ENCODE measurements around the gene CREBBP.

CREBBP gene

DNA sequence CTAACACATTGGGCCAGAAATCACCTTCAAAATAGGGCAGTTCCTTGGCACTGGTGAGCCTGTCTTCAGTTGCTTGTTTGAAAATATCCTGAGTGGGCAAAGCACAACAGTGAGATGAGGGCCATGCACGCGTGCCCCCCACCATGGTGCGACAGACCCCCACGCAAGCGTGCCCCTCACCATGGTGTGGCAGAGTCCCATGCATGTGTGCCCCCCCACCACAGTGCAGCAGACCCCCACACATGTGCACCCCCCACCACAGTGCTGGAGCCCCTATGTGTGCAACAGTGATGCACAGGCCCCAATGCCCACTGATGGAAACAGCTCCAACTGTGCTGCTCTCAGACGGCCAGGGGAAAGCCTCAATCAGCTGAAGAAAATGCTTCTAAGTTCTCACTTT is 144.4 kb downstream of the CREBBP start:
- no peak for DNase-seq (ENCODE audit: low read depth)

DNA sequence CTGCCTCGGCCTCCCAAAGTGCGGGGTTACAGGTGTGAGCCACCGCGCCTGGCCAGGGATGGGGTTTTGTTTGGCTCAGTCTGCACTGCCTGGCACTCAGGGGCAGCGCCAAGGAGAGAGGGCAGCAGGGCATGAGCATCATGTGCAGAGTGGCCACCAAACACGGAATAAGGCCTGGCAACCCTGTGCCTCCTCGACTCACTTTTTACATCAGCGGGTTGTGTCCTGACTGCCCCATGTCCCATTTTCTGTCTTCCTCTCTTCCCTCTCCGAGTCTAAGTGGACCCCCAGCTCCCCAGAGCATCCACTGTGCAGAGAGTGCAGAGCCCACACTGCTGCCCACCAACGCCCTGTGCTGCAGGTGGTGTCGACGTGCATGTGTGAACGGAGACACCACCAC is 145.0 kb downstream of the CREBBP start:
- DNase-seq (ENCODE audit: low read depth) = no peak

DNA sequence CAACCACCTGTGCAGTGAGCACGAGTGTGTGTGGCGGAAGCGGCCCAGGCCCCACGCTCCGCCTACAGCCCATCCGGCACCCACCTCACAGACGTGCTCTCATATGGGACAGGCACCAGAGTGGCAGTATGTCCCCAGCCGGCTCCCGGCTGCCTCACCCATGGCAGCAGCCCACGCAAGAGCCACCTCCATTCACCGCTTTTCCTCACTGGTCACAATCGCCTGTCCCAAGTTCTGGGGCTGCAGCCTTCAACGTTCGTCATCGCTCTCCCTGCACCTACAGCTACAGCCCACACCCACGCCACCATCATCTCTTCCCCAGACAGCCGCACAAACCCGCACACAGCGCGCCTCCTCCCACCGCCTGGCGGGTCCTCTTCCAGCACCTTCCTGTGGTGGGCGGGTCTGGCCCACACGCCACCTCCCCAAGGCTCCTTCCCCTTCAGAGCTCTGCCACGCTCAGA is 145.7 kb downstream of the CREBBP start:
- DNase-seq (ENCODE audit: low read depth) = no peak

DNA sequence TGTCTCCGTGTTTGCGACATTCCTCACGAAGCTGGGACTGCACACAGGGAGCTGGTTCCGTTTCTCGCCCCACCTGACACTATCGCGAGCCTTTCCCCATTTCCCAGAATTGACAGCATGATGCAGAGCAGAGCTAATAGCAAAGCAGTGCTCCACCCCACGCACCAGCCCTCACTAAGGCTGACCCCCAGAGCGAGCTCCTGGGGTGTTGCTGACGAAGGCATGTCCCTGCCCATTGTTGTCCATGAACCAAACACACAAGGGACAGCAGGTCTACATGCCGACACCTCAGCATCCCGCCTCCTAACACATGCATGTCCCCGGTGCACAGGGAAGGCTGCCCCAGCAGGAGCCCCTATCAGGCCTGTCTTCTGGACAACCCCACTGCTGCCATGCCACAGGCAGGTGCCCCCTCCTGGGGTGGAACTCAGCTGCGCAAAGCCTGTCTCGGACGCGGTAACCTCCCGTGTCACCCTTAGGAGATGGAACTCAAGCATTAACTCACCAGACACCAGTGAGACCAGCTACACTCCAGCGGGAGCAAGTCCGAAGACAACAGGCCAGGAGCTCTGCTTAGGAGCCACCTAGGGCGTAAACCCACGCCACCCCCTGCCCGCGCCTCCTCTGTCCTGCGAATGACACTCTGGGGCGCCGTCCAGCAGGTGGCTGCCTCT is 146.3 kb downstream of the CREBBP start:
- no peak for DNase-seq (ENCODE audit: low read depth)

DNA sequence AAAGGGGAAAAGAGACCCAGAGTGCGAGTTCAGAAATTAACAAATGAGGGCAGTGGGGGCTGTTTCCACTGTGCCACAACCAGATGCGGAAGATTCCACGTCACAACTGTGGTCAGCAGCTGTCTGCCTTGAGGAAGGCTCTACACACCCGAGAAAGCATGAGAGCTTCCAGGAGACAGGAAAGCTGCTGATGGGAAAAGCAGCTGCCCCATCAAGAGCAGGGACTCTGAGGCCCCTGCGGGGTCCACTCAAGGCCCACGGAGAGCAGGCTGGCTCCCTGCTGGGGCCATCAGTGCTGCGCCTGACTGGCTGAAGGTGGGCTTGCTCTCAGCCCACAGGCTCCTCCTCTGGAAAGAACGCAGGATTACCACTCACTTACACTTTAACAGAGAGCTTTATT is 148.3 kb downstream of the CREBBP start:
- DNase-seq (ENCODE audit: low read depth) = no peak

DNA sequence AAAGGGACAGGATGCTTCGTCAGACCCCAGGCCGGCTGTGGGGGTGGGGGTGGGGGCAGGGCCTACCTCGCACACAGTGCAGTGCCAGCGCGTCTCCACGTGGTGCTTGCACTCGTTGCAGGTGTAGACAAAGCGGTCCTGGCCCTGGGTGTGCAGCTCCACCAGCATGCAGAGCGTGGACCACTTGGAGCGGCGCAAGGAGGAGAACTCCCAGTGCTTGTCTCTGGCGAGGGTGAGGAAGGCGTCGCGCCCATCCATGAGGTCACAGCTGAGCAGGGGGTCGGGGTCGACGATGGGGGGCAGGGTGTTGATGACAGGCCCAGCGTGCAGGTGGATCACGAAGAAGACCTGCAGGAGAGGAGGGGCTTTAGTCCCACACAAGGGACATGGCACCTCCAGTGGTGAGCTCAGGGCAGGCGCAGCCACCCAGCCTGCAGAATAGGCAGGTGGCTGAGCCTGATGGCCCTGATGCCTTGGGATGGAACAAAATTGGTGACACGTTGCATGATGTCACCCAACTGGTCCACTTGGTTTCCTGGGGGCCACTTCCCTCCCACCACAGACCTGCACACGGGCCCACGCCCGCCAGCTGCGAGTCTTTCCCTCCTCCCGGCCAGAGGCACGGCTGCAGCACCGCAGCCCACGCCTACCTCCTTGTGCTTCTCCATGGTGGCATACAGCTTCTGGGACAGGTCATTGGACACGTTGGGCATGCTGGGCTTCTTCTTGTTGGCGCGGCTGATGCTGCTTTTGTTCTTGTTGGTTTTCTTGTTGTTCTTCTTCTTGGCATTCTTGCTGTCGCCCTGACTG is 149.2 kb downstream of the CREBBP start:
- no peak for DNase-seq (ENCODE audit: low read depth)

DNA sequence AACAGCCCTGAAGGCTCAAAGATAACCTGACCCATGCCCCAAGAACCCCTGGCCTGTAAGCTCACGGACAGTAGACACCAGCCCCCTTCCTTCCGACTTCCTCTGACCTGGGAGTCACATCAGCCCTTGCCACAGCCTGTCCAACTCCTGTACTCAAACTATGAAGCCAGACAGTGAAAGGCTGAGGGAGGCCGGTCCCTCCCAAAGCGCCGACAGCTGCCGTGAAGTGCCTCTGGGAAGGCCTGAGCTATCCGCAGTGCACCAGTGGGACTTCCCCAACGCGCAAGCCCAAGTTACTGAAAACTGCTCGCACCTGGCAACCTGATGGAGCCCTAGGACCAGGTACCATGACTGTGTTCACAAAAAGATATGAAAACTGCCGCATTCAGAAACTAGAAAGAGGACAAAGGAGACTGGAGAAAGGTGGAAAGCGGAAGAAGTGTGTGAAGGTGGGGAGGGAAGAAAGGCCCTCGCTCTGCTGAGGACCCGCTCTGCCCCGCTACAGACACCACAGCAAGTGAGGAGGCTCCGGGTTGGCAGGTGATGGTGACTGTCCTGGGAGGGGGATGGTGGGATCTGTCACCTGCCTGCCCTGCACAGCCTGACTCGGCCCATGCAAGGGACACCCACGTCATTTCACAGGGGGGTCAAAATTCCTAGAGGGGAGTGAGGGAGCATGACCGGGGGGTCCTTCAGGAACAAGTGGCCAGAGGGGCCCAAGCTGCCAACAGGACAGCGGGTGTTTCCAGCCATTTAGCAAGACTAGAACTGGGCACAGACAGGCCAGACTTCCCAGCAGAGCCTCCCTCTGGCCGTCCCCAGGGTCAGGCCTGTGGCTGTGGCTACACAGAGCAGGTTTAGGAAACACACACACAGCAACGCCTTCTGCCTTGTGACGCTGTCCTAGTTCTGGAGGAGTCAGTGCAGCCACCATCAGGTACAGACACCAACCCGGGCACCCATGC is 150.1 kb downstream of the CREBBP start:
- DNase-seq (ENCODE audit: low read depth) = no peak

DNA sequence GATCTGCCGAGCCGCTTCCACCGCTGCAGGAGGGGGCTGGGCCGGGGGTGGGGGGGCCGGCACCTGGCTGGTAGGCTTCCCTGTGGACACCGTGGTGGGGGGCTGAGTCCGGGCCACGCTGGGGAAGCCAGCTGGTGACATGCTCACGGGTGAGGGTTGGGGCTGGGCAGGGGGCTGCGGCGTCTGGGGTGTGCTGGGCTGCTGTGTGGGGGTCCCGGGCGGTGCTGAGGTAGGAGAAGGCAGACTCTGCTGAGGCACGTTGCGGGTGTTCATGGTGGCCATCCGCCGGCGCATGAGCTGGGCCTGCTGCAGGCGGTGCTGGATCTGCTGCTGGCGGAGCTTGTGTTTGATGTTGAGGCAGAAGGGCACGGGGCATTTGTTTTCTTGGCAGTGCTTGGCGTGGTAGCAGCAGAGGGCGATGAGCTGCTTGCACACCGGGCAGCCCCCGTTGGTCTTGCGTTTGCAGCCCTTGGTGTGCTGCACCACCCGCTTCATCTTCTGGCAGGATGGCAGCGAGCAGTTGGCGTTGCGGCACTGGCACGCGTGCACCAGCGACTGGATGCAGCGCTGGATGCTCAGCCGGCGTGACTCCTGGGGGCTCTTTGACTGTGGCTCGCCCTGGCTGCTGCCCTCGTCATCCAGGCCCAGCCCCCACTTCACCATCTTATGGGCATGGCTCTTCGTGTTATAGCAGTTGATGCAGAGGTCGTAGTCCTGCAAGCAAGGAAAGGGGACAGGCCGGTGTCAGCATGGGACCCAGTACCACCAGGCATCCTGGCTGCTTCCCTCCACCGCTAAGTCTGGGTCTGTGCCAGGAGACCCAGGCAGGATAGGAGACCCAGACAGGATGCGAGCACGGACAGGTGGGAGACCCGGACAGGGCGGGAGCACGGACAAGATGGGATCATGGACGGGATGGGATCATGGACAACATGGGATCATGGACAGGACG is 151.1 kb downstream of the CREBBP start:
- no peak for DNase-seq (ENCODE audit: low read depth)

DNA sequence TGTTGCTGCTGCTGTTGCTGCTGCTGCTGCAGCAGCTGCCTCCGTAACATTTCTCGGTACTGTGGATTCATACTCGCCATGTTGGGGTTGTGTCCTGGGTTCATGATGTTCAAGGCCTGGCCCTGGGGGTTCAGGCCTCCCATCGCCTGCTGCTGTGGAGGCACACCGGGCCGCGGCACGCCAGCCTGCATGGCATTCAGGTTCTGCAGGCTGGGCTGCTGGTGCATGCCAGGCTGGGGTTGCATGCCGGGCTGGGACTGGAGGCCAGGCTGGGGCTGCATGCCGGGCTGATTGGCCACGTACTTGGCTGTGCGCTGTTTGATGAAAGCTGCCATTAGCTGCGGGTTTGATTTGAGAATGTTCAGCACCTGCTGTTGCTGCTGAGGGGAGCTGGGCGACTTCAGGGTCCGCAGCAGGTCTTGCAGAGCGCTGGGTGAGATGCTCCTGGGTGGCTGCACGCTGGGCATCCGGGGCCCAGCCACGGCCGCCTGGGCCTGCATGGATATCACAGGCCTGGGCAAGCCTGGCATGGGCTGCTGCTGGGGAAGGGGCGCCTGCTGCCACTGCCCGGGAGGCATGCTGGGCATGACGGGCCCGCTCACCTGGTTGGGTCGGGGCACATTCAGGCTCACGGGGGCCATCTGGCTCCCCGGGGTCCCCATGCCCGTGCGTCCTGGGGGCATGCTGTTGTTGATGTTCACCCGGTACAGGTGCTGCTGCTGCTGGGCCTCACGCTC is 151.9 kb downstream of the CREBBP start:
- no peak for DNase-seq (ENCODE audit: low read depth)

DNA sequence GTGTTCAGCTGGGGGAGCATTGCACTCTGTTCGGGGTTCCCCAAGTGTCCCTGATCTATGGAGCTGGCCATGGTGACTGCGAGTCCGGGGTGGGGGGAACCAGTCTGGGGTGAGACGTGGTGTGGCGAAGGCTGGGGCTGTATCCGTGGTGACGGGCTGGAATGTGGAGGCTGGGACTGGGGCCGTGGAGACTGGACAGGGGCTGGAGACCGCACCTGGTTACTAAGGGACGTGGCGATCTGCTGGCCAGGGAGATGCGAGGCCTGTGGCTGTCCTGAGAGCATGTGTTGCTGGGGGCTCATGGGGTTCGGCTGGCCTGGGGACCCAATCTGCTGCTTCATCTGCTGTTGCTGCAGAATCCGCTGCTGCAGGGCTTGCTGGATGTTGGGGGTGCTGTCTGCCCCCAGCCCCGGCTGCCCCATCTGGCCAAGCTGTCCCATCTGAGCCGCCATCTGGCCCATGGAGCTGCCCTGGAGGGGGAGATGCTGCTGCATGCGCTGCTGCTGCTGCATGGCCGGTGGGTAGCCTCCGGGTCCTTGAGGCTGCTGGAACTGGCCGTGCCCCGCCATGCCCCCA is 152.6 kb downstream of the CREBBP start:
- no peak for DNase-seq (ENCODE audit: low read depth)

DNA sequence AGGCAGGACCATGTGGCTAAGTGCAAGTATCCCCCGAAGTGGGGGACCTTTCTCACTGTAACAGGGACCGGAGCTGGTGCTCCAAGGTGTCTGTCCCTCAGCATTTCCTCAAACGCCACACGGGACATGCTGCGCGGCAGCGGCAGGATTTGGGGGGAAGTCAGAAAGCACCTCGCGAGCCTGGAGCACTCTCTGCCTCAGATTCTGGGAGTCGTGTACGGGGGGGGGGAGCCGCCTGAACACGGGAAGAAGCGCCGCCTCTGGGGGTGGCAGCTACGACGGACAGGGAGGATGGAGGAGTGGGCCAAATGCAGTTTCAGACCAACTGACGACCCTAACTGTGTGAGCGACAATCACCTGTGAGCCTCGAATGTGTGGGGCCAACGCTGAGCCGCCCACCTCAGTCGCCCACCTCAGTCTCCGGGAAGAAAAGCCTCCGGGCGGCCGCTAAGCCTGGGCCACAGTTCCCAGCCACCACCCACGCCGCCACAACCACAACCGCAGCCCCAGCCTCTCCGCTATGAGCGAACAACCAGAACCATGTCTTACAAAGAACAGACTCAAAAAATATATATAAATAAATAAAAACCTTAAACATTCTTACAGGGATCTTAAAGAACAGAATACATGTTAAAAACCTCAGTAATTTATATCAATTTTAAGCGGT is 154.4 kb downstream of the CREBBP start:
- no peak for DNase-seq (ENCODE audit: low read depth)

DNA sequence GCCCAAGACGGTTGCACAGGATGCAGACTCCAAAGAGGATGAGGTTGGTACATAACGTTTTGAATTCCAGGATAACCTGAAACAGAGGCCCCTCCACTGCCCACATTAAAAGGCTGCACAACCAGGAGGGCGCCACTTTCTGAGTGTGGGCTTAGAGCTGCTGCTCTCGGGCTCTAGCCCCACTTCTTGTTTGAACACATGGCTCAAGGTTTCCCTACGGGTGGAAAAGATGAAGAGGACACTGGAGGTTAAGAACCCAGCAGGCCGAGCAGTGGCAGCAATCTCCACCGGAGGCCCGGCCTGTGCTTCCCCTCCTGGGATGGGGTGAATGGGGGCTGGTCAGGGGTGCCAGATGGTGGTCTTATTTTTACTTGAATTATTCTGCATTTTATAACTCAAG is 155.2 kb downstream of the CREBBP start:
- DNase-seq (ENCODE audit: low read depth) = no peak

DNA sequence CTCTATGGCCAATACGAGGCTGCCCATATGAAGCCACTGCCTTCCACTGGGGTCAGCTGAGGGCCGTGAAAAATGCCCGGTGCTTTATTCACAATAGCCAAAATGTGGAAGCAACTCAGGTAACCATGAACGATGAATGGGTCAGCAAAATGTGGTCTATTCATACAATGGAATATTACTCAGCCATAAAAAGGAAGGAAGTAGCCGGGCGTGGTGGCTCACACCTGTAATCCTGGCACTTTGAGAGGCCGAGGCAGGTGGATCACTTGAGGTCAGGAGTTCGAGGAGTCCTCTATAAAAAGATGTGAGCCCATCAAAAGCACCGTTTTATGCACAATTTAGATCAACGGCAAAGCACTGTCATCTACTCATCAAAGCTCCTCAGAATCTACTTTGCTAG is 158.0 kb downstream of the CREBBP start:
- DNase-seq (ENCODE audit: low read depth) = no peak

DNA sequence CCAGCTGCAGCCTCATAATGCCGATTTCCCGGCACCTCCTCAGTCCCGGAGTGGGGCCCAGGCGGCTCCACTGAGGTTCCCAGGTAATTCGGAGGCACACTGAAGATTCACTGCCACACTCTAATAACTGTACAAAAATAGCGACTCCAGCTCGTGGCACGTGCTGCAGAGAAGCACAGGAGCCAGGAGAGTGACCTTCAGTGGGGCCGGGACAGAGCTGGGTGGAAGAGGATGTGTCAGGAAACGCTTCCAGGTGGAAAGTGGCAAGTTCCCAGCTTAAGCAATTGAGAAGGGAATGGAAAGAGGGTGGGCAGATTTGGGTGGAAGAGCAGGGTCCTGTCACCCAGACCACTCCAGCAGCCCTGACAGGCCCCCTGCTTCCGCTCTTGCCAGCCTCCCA is 160.1 kb downstream of the CREBBP start:
- DNase-seq (ENCODE audit: low read depth) = no peak

DNA sequence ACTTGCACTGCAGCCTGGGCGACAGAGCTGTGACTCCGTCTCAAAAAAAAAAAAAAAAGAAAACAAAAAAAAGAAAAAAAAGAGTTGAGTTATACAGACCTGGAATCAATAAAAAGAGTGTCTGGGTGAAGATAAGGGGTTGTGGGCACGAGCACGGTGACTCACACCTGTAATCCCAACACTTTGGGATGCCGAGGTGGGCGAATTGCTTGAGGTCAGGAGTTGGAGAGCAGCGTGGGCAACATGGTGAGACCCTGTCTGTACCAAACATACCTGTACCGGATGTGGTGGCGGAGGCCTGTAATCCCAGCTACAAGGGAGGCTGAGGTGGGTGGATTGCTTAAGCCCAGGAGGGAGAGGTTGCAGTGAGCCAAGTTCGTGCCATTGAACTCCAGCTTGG is 161.9 kb downstream of the CREBBP start:
- no peak for DNase-seq (ENCODE audit: low read depth)

DNA sequence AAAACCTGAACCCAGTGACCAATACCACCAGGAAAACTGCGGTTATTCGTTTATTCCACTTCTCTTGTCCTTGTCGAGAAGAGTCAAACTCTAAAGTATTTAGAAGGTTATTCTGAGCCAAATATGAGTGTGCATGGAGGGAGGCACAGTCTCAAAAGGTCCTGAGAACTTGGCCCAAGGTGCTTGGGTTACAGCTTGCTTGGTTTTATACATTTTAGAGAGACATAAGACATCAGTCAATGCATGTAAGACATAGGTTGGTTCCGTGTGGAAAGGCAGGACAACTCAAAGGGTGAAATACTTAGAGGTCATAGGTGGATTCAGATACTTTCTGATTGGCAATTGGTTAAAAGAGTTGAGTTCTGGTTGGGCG is 162.5 kb downstream of the CREBBP start:
- no peak for DNase-seq (ENCODE audit: low read depth)

DNA sequence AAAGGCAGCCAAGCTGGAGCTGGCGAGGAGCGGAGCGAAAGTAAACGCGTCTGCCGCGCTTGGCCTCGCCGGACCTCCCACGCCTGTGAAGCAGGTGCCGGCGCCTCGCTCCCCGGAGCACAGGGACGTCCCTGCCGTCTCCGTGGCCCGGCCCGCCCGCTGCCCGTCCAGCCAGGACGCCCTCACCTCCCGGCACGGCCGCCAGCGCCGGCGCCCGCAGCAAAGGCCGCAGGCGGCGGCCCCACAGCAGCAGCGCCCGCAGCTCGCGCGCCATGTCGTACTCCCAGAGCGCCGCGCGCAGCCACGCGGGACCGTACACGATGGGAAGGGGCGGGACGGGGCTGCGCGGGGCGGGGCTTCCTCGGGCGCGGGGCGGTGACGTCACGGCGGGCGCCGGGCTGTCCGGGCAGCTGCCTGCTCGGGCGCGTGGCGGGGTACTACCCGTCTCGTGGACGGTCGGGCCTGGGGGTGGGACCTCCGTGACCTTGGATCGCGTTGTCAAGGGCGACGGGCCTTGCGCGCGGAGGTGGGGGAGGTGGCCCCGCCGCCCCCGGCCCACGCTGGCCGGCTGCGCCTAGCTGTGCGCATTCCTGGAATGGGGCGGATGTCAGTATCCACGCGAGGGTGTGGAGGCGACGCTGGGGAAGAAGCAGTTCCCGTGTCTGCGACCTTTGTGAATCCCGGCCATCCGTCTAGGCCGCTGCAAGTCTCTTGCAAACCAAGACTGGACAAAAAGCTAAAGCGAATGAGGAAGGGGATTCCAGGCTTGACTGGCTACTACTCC is 163.1 kb downstream of the CREBBP start, which contains the start of gene TRAP1:
TRAP1 (minus strand) TSS at position 290 of the 784 bp plus-strand sequence; CDS start at position 274, 16 bp downstream.
- DNase-seq (ENCODE audit: low read depth) = peak; percentile 81

DNA sequence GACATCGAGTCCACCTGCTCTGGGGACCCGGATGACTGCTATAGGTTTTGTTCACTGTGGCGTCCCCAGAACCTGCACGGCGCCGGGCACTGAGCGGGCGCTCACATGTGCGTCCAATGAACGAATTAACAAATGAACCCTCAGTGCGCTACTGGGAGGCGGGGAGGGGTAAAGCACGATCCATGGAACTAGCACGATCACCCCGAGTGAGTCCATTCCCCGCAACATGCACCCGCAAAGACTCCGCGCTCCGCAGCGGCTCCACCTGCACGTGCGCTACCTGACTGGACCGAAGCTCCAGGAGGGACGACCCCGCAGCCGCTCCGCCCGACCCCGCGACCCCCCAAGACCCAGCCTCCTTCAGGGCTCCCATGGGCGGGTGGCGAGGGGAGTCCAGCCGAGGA is 163.7 kb downstream of the CREBBP start:
- DNase-seq (ENCODE audit: low read depth) = peak; percentile 51

DNA sequence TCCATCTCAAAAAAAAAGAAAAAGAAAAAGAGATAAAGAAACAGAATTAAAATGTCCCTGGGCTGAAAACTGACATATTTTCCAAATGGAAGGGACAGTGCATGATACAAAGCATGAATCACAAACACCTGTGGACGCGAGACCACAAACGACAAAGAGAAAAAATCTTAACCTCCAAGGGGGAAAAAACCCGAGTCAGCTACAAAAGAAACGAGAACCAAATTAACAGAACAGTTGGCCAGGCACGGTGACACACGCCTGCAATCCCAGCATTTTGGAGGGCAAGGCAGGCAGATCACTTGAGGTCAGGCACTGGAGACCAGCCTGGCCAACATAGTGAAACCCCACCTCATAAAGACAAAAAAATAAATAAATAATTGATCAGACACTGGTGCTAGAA is 165.1 kb downstream of the CREBBP start:
- no peak for DNase-seq (ENCODE audit: low read depth)
